ENCODE data around the gene C2CD2. TPM values are rescaled to one million over a fixed set of nuclear protein-coding genes. Genes with fewer than 3 reads are reported as not detected.
A peak's percentile ranks its signal among the peaks of the same experiment; 100 is the strongest.

C2CD2 gene
- total RNA-seq, 1 donor from 2014 or later = 20.5 TPM

DNA sequence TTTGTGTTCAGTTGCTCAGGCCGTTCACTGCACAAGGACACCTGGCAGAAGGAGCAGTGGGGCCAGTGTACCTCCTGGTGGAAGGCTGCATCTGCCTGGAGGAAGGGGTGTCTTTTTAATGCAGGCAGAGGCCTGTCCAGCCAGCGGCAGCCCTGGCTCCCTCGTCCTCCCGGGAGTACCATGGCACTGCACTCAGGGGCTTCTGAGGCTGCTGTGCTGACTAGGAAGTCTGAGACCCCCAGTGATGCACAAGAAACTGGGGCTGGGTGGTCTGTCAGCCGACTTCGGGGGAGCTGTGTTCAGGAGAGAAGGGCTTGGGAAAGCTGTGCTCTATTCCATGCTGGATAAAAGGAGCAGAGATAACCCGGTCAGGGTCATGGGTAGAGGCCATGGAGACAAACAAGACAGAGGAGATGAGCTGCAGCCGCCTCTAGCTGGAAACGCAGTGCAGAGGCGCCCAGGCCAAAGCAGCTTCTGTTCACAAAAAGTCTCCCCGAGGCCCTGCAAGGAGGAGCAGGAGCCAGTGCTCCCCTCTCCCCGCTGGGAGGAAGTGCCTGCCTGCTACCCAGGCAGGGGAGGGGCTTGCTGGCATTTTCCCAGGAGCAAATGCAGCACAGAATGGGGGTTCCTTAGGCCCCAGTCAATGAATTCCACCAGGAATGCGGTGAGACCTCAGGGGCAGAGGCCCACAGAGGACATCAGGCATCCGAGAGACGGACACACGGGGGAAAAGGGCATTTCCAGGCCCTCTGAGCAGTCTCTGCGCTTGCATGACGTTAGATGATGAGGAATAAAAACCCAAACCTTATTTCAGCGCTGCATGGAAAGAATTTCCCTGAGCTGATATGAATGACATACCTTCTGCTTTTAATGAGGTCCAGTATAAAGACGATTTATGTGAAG, 17.2 kb upstream of the C2CD2 start:
- peaks cover 44% of the 10 kb centered on the region for H3K4me1 Mint-ChIP-seq (ENCODE audit: unreplicated experiment)
- H3K4me3 Mint-ChIP-seq = no peak overlapping the region
- peak; percentile 66 for DNase-seq (ENCODE audit: extremely low spot score, unreplicated experiment)
- TF ChIP-seq, protein P1, sequence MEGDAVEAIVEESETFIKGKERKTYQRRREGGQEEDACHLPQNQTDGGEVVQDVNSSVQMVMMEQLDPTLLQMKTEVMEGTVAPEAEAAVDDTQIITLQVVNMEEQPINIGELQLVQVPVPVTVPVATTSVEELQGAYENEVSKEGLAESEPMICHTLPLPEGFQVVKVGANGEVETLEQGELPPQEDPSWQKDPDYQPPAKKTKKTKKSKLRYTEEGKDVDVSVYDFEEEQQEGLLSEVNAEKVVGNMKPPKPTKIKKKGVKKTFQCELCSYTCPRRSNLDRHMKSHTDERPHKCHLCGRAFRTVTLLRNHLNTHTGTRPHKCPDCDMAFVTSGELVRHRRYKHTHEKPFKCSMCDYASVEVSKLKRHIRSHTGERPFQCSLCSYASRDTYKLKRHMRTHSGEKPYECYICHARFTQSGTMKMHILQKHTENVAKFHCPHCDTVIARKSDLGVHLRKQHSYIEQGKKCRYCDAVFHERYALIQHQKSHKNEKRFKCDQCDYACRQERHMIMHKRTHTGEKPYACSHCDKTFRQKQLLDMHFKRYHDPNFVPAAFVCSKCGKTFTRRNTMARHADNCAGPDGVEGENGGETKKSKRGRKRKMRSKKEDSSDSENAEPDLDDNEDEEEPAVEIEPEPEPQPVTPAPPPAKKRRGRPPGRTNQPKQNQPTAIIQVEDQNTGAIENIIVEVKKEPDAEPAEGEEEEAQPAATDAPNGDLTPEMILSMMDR (conservative IDR thresholded peaks at IDR 0.05) = no peak
- H3K36me3 Mint-ChIP-seq = no peaks in the 10 kb centered on the region
- H3K27ac Mint-ChIP-seq = no peak overlapping the region
- H3K9me3 Mint-ChIP-seq = no peaks in the 10 kb centered on the region
- no peaks in the 10 kb centered on the region for H3K27me3 Mint-ChIP-seq

DNA sequence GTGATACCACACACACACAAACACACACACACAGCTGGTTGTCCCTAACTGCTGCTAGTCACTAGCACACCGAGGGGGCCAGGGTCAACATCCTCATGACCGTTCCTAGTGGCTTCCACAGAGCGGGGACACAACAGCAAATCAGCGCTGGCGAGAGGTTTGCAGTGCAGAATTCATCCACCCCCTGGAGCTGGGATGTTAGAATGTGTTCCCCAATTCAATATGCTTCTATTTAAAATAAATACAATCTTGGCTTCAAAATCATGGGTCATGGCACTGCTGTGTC, 16.2 kb upstream of the C2CD2 start:
- no peak for DNase-seq (ENCODE audit: extremely low spot score, unreplicated experiment)
- Mint-ChIP-seq H3K4me3 (no peak overlapping the region), H3K9me3 (no peaks in the 10 kb centered on the region), H3K36me3 (no peaks in the 10 kb centered on the region), H3K27ac (no peak overlapping the region), H3K27me3 (no peaks in the 10 kb centered on the region), H3K4me1 (ENCODE audit: unreplicated experiment) (peaks cover 49% of the 10 kb centered on the region)
- TF ChIP-seq, protein P1 (conservative IDR thresholded peaks at IDR 0.05) = no peak

DNA sequence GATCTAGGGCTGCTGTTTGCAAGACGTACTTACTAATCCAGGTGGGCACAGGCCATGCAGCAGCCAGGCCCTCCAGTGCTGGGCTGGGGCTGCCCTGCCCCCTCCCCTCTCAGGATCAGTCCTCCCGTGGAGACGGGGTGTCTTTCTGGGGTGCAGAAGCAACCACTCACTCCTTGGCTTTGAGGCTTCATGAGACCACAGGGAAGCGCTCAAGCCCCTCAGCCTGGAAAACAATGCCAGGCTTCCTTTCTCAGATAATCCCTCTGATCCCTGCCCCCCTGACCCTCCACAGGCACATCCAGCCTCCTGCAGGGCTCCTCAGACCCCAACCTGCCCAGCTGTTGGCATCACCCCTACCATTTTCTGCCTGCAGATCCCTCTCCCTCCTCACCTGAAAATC, 13.9 kb upstream of the C2CD2 start:
- Mint-ChIP-seq H3K27me3 (no peaks in the 10 kb centered on the region), H3K36me3 (no peaks in the 10 kb centered on the region), H3K27ac (peak overlapping the region; percentile 81), H3K9me3 (no peaks in the 10 kb centered on the region), H3K4me1 (ENCODE audit: unreplicated experiment) (peaks cover 55% of the 10 kb centered on the region), H3K4me3 (no peak overlapping the region)
- TF ChIP-seq, protein P1 (conservative IDR thresholded peaks at IDR 0.05) = no peak
- peak; percentile 56 for DNase-seq (ENCODE audit: extremely low spot score, unreplicated experiment)

DNA sequence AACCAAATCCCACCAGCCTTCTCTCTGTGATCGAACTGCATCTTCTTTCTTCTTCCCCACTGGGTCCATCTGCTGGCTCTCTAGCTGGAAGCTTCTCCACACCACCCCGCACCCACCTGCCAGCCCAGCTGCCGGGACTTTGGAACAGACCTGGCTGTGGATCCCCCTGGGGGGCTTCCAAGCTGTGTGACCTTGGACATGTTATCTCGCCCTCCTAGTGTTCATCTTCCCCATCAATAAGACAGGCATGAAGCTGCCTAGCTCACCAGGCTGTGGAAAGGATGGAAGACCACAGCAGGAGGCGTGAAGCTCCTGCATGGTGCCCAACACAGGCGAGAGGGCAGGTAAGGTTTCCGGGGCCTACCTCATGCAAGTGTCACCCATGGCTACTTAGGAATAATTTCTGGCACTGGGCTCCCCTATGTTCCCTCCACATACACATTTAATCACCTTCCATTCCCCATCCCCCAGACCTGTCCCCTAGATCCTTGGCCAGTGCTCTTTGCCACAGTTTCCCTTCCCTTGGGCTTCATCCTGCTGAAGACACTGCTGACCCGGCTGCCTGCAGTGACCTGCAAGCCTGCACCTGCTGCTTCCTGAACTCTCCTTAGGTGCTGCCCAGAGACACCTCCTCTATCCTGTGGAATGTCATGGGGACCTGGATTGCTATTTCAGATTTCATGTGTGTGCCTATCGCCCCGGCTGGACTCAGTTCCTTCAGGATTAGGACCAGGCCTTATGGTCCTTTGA, 13.2 kb upstream of the C2CD2 start:
- H3K27me3 Mint-ChIP-seq = no peaks in the 10 kb centered on the region

DNA sequence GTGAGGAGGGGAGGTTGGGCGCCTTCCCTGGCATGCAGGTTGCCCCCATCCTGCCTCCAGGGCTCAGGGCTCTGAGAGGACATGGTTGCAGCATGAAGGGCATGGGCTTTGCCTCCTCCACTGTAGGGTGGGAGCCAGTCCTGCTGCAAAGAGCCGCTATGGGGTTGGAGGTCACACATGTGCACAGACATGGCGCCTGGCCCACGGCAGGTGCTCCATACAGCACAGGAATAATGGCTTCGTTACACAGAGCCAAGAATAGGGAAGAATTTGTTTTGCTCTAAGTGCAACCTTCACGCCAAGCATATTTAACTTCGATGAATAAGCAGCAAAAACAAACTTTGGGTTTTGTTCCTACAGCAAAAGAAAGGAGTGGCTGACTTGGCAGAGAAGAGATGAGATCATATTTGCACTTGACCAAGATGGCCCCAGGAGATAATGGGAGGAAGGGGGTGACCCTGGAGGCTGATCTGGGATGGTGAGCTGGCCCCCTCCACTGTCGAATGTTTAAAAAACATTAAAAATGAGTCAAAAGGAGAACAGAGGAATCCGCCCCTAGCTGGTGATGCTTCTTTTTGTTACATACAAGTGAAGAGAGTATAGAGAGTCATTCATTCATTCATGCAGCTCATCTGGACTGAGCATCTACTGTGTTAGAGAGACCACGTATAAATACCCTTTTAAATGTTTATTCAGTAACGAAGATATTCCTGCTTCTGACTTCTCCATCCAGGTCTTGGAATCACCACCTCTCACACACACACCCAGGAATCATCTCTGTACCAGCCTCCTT, 12.4 kb upstream of the C2CD2 start:
- H3K27me3 Mint-ChIP-seq = no peaks in the 10 kb centered on the region
- H3K27ac Mint-ChIP-seq = no peak overlapping the region
- TF ChIP-seq, protein P1 (conservative IDR thresholded peaks at IDR 0.05) = no peak
- H3K36me3 Mint-ChIP-seq = no peaks in the 10 kb centered on the region
- peak; percentile 60 for DNase-seq (ENCODE audit: extremely low spot score, unreplicated experiment)
- no peak overlapping the region for H3K4me3 Mint-ChIP-seq
- H3K4me1 Mint-ChIP-seq (ENCODE audit: unreplicated experiment) = peaks cover 57% of the 10 kb centered on the region
- no peaks in the 10 kb centered on the region for H3K9me3 Mint-ChIP-seq

More for the DNA sequence above, 13.2 kb upstream of the C2CD2 start:
- H3K9me3 Mint-ChIP-seq = no peaks in the 10 kb centered on the region
- TF ChIP-seq, protein P1 (conservative IDR thresholded peaks at IDR 0.05) = no peak
- DNase-seq (ENCODE audit: extremely low spot score, unreplicated experiment) = peak; percentile 47
- H3K27ac Mint-ChIP-seq = no peak overlapping the region
- no peaks in the 10 kb centered on the region for H3K36me3 Mint-ChIP-seq
- H3K4me1 Mint-ChIP-seq (ENCODE audit: unreplicated experiment) = peaks cover 55% of the 10 kb centered on the region
- no peak overlapping the region for H3K4me3 Mint-ChIP-seq

All from type B pancreatic cell (in vitro differentiated cells).